Right lobe of liver (tissue), 6 donors: ENCODE measurements around the gene CTDSP2. TPM values are rescaled to one million over a fixed set of nuclear protein-coding genes. Genes with fewer than 3 reads are reported as not detected.
A peak's percentile ranks its signal among the peaks of the same experiment; 100 is the strongest.
"Not testable (repeated sequence)": the region's sequence is repeated elsewhere in the genome, so short reads cannot be mapped to it uniquely, and the experiment has no call there.

ENCODE experiments used
- ATAC-seq, 4 donors: fragments of 200-7000 bp; cut with Tn5 transposase; one replicate each; pipeline ENCODE4 v1.9.1; 2020; ENCODE audit warnings: mild to moderate bottlenecking in 4 of 4, moderate library complexity in 4 of 4
- DNase-seq, 3 donors: peaks; one replicate each; pipeline ENCODE4 v3.0.0-alpha.2; 2020
- H3K27ac ChIP-seq, 3 donors: fragments of 200-600 bp; one replicate each; pipeline ENCODE4 v1.8.0; 2022
- H3K27me3 ChIP-seq, 2 donors: fragments of 200-600 bp; one replicate each; pipeline ENCODE4 v1.8.0; 2022
- H3K36me3 ChIP-seq, 4 donors: fragments of 200-600 bp; sonication (generic) in 1 of 4; one replicate each; pipeline versions ENCODE4 v1.5.1 to v1.8.0; 2017 to 2022; ENCODE audit warnings: control low read depth in 1 of 4
- H3K4me1 ChIP-seq, 4 donors: fragments of 200-600 bp; sonication (generic) in 1 of 4; one replicate each; pipeline versions ENCODE4 v1.5.1 to v1.8.0; 2017 to 2022; ENCODE audit warnings: control low read depth in 1 of 4
- H3K4me3 ChIP-seq, 3 donors: fragments of 200-600 bp; one replicate each; pipeline ENCODE4 v1.8.0; 2022
- H3K9me3 ChIP-seq, 4 donors: fragments of 200-600 bp; sonication (generic) in 1 of 4; one replicate each; pipeline versions ENCODE4 v1.5.1 to v1.8.0; 2017 to 2022; ENCODE audit warnings: control low read depth in 1 of 4
- POLR2A ChIP-seq: fragments of 450-650 bp; IDR thresholded peaks from one replicate; pipeline ENCODE4 v1.6.1; 2017; ENCODE audit warnings: antibody characterized with exemption, mild to moderate bottlenecking
- WGBS: methylation state at CpG from one replicate; pipeline ENCODE4 v1.1.6; 2018; ENCODE audit warnings: low coverage, low lambda C conversion rate; ENCODE audit not compliant: insufficient coverage; ENCODE audit errors: missing lambda C conversion rate; 5-methylcytosine and 5-hydroxymethylcytosine counted together
- intact Hi-C, 2 donors: fragments of 100-400 bp; cut with DNase I; formaldehyde crosslinking; loops; one replicate each; pipeline versions ENCODE4 v1.11.2 to v1.14.1; 2022
- total RNA-seq, 6 experiments: library from RNA; depleted of rRNA in 2 of 6; stranded (reverse); fragments of >200 nt in 2 of 6; fragmentation: NEBNext Ultra II Directional in 3 of 6; extraction: Animal tissue kit (Norgen Biotek cat#: 25700) in 3 of 6; gene quantifications; one replicate each; pipeline versions ENCODE4 v1.1.0 to v1.2.4, GENCODE V29; 2016 to 2023
- TF ChIP-seq, protein P1 (sequence below), 4 donors: fragments of 200-600 bp in 3 of 4; fragments of 450-650 bp in 1 of 4; IDR thresholded peaks; one replicate each; pipeline versions ENCODE4 v1.5.1 to v1.8.0; 2016 to 2022; ENCODE audit warnings: antibody characterized with exemption in 4 of 4, mild to moderate bottlenecking in 2 of 4
- donor health status: DM: no; HTN: yes; CAD: no.
- donor health status: DM: no; HTN: no; CAD: no.
- donor health status: DM: no; HTN: no; CAD: no.
- donor health status: DM: no; HTN: yes; CAD: no.
- donor health status: DM: no; HTN: yes; CAD: no.

CTDSP2 gene
- total RNA-seq, 6 experiments from 2014 or later, result 39.3 to 84.2 (median 64.7) TPM

- 29% methylated on average over 5 of the region's 8 CpGs for WGBS
- intact Hi-C loops, result no loop called here
- H3K4me3 ChIP-seq, result peak overlapping the region; percentile 53 to 64 (median 55)
- H3K27me3 ChIP-seq, result no peaks in the 10 kb centered on the region
- no peaks in the 10 kb centered on the region for H3K9me3 ChIP-seq
- TF ChIP-seq, protein P1, sequence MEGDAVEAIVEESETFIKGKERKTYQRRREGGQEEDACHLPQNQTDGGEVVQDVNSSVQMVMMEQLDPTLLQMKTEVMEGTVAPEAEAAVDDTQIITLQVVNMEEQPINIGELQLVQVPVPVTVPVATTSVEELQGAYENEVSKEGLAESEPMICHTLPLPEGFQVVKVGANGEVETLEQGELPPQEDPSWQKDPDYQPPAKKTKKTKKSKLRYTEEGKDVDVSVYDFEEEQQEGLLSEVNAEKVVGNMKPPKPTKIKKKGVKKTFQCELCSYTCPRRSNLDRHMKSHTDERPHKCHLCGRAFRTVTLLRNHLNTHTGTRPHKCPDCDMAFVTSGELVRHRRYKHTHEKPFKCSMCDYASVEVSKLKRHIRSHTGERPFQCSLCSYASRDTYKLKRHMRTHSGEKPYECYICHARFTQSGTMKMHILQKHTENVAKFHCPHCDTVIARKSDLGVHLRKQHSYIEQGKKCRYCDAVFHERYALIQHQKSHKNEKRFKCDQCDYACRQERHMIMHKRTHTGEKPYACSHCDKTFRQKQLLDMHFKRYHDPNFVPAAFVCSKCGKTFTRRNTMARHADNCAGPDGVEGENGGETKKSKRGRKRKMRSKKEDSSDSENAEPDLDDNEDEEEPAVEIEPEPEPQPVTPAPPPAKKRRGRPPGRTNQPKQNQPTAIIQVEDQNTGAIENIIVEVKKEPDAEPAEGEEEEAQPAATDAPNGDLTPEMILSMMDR (IDR thresholded peaks at IDR 0.05), result no peak
- TF ChIP-seq POLR2A, result no peak
- ATAC-seq, result no peak
- H3K4me1 ChIP-seq, result no peaks in the 10 kb centered on the region
- DNase-seq, result no peak
- H3K27ac ChIP-seq, result peak overlapping the region; percentile 51 to 76 (median 76)
- no peaks in the 10 kb centered on the region for H3K36me3 ChIP-seq
These were observed 18.0 kb upstream of the CTDSP2 start for GRCh38 chr12:57864442-57865083.

DNA sequence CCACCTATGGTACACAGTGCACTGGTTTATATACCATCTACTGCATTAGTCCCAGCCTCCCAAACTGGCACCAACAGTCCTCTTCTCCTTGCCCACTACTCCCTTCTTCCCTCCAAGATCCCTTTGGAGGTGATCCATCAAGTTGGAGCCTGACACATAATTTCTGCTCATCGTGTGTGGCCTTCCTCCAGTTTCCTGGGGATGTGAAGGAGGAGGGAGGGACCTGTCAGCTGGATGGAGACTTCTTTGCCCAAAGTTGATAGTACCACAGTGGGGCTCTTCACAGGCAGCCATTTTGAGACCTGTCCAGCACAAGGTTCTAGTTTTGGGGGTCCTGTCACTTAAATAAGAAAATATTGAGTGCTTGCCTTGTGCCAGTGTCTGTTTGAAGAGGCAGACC, 17.1 kb upstream of the CTDSP2 start:
- Histone ChIP-seq H3K36me3 (no peaks in the 10 kb centered on the region), H3K4me3 (no peak overlapping the region), H3K9me3 (no peaks in the 10 kb centered on the region), H3K27me3 (no peaks in the 10 kb centered on the region), H3K4me1 (no peaks in the 10 kb centered on the region), H3K27ac (no peak overlapping the region)
- TF ChIP-seq, protein P1 (IDR thresholded peaks at IDR 0.05), result no peak
- WGBS, result no CpG with 5 or more reads among the region's 1 CpG
- intact Hi-C loops, result no loop called here
- ATAC-seq (no peak), DNase-seq (no peak)

DNA sequence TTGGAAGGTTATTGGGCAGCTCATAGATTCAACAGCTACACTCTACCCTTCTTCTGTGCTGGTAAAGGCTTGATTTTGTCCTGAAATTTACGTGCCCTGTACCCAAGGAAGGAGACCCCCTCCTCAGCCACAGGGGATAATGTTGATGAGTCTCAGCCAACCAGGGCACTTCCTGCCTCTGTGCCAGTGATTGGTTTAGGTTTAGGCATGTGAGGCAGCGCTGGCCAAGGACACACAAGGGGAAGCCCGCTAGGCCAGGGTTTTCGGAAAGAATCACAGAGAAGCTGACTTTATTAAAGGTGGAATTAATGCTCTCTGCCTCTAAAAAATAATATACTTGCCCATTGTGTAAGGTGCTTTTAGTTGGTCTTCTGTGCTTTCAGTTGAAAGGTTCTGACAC, 15.4 kb upstream of the CTDSP2 start:
- no peak overlapping the region for H3K4me3 ChIP-seq
- H3K27me3 ChIP-seq, result no peaks in the 10 kb centered on the region
- no peak overlapping the region for H3K27ac ChIP-seq
- intact Hi-C loops, result no loop called here
- TF ChIP-seq POLR2A, result no peak
- TF ChIP-seq, protein P1 (IDR thresholded peaks at IDR 0.05), result no peak
- H3K36me3 ChIP-seq, result no peaks in the 10 kb centered on the region
- no peaks in the 10 kb centered on the region for H3K9me3 ChIP-seq
- 94% methylated on average over 3 of the region's 4 CpGs for WGBS
- no peaks in the 10 kb centered on the region for H3K4me1 ChIP-seq
- no peak for DNase-seq
- no peak for ATAC-seq

GRCh38 chr12:57860883-57861282, 14.4 kb upstream of the CTDSP2 start:
- 81% methylated on average over 5 of the region's 5 CpGs for WGBS
- DNase-seq, H3K36me3 ChIP-seq, H3K4me1 ChIP-seq, H3K27ac ChIP-seq, intact Hi-C loops, H3K27me3 ChIP-seq, ATAC-seq, H3K4me3 ChIP-seq, H3K9me3 ChIP-seq: not testable (repeated sequence)

GRCh38 chr12:57859121-57859520, 12.6 kb upstream of the CTDSP2 start:
- Histone ChIP-seq H3K27ac (no peak overlapping the region), H3K9me3 (no peaks in the 10 kb centered on the region), H3K36me3 (no peaks in the 10 kb centered on the region), H3K4me1 (no peaks in the 10 kb centered on the region), H3K27me3 (no peaks in the 10 kb centered on the region), H3K4me3 (no peak overlapping the region)
- no peak for DNase-seq
- TF ChIP-seq, protein P1 (IDR thresholded peaks at IDR 0.05), result no peak
- no peak for TF ChIP-seq POLR2A
- 83% methylated on average over 1 of the region's 5 CpGs for WGBS
- no peak for ATAC-seq
- intact Hi-C loops, result no loop called here

DNA sequence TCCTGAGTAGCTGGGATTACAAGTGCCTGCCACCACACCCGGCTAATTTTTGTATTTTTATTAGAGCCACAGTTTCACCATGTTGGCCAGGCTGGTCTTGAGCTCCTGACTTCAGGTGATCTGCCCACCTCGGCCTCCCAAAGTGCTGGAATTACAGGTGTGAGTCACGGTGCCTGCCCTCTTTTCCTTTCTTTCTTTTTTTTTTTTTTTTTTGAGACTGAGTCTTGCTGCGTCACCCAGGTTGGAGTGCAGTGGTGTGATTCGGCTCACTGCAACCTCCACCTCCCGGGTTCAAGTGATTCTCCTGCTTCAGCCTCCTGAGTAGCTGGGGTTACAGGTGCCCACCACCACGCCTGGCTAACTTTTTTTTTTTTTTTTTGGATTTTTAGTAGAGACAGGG, 11.6 kb upstream of the CTDSP2 start:
- H3K4me1 ChIP-seq, H3K27ac ChIP-seq, H3K36me3 ChIP-seq, H3K4me3 ChIP-seq, H3K9me3 ChIP-seq, H3K27me3 ChIP-seq, intact Hi-C loops, DNase-seq, ATAC-seq: not testable (repeated sequence)
- 91% methylated on average over 7 of the region's 7 CpGs for WGBS
